HG02970 (cell line): ENCODE data around the gene ZNF865.

Experiments used
- ATAC-seq: cut with Tn5 transposase; IDR thresholded peaks from one replicate; pipeline ENCODE4 v1.9.1; 2021; ENCODE audit warnings: mild to moderate bottlenecking, moderate library complexity, moderate number of reproducible peaks; ENCODE audit not compliant: unreplicated experiment, low FRiP score

Gene ZNF865

DNA sequence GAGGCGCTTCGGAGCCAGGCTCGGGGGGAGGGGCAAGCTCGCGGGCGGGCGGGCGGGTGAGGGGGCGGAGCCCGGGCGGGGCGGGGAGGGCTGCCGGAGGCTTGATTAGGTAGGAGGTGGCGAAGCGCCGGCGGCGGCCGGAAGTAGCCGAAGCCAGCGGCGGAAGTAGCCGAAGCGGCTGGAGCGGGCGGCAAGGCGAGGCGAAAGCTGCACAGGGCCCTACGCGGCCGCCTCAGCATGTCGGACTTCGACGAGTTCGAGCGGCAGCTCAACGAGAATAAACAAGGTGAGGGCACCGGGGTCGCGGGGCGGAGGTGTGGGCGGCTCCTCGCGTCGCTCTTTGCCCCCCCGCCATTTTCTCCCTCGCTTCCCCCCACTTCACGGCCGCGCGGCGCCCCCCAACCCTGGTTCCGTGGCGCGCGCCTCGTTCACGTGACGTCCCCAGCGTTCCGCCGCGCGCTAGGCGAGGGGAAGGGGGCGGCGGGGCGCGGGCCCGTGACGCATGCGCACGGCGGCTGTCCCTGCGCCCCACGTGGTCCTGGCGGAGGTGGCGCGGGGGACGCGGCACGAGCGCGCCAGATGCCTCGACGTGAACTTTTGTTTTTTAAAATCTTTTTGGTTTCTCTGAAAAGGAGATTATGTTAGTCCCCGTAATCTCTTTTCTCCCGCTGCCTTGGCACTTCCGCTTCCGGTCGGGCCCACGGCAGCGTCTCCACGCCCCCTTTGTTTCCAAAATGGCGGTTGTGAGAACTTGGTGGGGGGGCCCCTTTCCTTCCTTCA is 49.6 kb downstream of the ZNF865 start, which contains the start of gene U2AF2:
Gene U2AF2 (plus strand): TSS at position 168 of the 780 bp plus-strand sequence. CDS start 70 bp downstream, at position 238.
- ATAC-seq: peak; percentile 34

DNA sequence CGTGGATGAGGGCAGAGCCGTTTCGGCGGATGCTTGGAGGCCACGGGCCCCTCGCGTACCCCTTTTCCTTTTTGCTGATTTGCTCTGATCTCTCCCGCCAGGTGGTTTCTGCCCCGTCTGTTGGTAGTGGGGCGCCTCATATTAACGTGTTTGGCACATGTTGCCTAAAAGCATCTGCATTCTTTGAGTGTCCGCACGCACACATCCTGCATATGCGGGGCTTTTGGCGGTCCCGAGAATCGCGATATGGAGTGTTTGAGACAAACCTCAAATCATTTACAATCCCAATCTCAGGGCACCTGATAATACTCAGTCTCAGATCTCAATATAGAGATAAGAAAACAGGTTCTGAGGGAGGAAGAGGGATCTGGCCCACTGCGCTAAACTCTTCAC is 50.2 kb downstream of the ZNF865 start:
- ATAC-seq: no peak

DNA sequence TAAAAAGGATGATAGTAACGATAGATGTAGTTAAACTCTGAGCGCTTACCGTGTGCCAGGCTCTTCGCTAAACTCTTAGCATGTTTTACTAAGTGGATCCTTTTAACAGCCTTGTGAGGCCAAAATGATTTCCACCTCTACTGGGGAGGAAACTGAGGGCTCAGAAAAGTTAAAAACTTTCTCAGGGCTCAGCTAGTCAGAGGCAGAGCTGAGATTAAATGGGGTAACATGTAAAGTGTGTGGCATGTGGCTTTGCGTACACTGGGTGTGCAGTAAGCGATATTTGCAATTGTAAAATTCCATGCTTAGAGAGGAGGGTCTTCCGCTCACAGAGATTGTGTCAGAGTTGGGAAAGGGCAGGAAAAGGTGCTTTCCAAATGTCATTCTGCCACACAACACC is 51.1 kb downstream of the ZNF865 start:
- no peak for ATAC-seq

DNA sequence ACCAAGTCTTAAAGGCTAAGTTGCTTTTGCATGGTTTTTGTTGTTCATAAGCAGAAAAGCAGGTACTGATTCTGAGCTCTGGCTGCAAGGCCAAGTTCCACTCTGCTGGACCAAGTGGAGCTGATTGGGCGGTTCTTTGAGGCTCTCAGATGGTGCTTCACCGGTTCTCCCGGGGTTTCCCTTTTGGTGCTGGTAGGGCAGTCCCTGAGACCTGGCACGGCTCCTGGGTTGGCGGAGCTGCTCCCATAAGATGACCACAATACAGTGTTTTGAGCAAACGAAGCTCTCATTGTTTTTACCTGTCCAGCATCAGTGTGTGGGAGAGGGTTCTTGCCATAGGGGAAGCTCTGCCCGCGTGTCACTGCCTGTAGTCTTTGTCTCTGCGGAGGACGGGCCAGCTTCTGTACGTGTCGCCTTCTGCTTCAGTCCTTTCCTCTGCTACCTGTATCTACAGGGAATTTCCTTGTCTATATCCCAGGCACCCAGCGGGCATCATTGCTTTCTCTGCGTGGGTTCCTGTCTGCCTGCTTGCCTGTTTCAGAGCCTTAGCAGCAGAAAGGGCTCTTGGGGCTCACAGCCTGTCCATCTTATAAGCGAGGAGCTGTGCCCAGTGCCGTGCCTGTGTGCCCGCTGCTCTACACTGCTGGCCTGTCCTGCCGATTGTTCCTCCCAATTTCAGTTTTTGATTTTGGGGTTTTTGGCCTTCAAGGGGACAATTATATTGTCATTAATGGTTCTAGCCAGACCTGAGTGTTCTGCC is 51.7 kb downstream of the ZNF865 start:
- no peak for ATAC-seq

DNA sequence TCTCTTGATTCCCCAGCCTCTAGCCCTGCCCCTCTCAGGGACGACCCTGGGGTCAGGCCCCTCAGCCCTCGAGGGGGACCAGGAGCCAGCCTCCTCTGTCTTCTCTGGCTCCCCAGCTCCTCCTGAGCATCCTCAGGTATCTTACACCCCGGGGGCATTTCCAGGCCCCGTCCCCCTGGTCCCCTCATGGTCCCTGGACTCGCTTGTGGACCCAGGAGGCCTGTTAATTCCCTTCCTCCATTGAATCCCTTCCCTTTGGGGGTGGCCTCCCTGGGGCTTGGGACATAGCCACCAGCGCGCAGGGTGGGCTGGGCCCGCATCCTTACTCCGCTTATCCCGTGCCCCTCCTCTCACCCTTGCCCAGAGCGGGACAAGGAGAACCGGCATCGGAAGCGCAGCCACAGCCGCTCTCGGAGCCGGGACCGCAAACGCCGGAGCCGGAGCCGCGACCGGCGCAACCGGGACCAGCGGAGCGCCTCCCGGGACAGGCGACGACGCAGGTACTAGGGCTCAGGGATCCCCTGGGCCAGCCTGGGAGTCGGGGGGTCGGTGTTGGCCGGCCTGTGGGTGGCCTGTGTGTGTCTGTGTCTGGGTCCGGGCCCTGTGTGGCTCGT is 53.5 kb downstream of the ZNF865 start:
- no peak for ATAC-seq

DNA sequence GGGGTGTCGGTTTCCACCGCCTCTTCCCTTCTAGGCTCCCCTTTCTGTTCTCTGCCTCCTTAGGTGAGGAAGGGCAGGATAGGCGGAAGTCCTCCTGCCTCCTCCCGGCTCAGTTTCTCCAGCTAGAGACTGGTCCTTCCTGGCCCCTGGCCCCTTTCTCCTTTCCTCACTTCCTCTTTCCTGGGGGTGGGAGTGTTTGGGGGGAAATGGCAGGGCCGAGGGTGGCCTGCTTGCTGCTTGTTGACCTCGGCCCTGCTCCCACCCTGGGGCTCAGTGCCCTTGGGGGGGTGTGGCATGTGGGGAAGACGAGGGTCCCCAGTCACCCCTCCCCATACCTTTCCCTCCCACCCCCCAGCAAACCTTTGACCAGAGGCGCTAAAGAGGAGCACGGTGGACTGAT is 54.4 kb downstream of the ZNF865 start:
- ATAC-seq: no peak

DNA sequence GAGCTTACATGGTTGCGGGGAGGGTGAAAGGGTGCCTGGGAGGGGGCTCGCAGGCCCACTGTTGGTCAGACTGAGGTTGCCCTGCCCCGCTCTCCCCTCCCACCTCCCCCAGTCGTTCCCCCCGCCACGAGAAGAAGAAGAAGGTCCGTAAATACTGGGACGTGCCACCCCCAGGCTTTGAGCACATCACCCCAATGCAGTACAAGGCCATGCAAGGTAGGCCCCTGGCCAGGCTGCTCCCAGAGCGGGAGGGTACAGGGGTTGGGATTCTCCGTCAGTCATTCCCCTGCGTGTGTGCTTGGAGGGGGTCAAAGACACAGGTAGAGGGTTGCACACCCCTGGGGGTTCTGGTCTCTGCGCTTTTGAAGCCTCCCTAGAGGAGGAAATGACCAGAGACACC is 55.0 kb downstream of the ZNF865 start:
- ATAC-seq: no peak

DNA sequence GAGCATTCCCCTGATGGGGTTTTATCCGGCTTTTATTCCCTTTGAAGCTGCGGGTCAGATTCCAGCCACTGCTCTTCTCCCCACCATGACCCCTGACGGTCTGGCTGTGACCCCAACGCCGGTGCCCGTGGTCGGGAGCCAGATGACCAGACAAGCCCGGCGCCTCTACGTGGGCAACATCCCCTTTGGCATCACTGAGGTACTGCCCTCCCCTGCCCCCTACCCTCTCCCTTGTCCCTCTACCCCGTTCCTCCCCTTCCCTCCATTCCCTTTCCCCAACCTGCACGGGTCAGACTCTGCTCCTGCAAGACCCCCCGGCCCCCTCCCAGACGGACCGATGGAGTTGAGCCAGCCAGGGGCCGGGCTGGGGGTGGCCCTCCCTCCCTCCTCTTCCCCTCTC is 55.5 kb downstream of the ZNF865 start:
- ATAC-seq: no peak

DNA sequence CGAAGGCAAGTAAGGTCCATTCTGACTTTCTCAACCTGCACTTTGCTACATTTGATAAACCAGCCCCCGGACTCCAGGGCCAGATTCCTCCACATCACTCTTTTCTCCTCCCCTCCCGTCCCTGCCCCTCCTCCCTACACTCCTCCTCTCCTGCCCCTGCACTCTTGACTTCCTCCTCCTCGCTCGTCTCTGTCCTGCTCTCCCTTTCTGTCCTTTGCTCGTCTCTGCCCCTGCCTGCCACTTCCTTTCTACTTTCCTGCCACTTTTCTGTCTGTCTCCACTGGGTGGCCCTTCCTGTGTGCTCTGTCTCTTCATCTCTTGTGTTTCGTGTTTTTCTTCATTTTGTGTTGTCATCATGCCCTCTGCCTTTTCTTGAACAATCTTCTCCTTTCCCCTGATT is 56.4 kb downstream of the ZNF865 start:
- ATAC-seq: no peak

DNA sequence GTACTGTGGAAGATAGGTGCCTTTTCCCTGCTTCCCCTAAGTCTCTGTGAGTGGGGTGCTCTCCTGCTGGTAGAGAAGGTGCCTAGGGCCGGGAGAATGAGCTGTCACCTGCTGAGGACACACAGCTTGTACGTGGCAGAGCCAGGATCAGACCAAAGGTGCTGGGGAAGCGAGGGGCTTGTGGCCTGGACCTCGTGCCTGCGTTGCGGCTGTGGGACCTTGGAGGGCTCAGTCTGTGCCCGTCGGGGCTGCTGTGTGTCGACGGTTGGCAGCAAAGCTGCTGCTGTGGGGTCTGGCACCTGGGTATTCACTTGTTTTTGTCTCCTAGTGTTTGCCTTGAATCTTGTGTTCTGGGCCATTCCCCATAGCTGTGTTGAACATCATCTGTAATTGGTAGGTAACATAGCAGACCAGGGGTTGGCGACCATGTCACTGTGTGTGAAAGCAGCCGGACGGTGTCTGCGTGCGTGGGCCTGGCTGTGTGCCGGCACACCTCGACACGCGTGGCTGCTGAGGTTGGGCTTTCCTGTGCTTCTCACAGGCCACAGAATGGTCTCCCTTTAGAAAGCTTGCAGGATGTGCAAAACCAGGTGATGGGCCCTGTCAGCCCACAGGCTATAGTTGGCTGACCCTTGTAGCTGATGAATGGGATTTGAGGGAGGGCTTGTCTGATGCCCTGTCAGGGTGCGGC is 58.5 kb downstream of the ZNF865 start:
- ATAC-seq: no peak

DNA sequence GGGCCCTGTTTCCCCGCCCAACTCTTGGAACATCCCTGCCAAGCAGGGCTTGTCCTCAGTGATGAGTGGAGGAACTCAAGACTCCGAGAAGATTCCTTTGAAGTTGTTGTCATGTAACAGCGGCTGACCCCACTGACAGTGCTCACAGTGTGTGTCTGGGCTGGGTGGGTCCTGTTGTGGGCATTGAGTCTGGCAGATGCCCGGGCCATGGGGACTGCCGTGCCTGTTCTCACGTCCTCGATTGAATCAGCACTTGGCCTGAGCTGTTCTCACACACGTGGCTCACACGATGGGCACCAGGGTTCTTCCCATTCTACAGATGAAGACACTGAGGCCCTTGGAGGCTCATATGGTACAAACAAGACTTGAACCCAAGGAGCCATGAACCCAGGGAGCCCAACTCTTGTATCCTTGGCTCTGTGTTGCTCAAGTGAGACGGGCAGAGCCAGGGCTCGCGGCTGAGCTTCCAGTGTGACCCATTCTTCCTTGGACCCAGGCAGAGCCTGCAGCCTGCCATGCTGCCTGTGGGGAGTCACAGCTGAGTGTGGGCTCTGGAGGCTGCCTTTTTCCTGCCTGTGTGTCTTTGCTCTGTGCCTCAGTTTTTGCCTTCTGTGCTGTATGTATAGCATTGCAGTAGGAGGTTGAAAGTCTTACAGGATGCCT is 61.0 kb downstream of the ZNF865 start:
- no peak for ATAC-seq
